Measurements from ENCODE around the gene AGXT.

- no peak for TF ChIP-seq POLR2A (IDR thresholded peaks at IDR 0.05)
- TF ChIP-seq, protein P1, sequence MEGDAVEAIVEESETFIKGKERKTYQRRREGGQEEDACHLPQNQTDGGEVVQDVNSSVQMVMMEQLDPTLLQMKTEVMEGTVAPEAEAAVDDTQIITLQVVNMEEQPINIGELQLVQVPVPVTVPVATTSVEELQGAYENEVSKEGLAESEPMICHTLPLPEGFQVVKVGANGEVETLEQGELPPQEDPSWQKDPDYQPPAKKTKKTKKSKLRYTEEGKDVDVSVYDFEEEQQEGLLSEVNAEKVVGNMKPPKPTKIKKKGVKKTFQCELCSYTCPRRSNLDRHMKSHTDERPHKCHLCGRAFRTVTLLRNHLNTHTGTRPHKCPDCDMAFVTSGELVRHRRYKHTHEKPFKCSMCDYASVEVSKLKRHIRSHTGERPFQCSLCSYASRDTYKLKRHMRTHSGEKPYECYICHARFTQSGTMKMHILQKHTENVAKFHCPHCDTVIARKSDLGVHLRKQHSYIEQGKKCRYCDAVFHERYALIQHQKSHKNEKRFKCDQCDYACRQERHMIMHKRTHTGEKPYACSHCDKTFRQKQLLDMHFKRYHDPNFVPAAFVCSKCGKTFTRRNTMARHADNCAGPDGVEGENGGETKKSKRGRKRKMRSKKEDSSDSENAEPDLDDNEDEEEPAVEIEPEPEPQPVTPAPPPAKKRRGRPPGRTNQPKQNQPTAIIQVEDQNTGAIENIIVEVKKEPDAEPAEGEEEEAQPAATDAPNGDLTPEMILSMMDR (IDR thresholded peaks at IDR 0.05): no peak
These were observed 6.1 kb downstream of the AGXT start for GRCh38 chr2:240874715-240875227.

Measured in right lobe of liver (tissue), 4 donors.